GM10248 (cell line): ENCODE data around the gene STARD4.

Experiments used
- CTCF ChIA-PET: fragments of 300-600 bp; sonication (Branson Sonifier 250); formaldehyde crosslinking; extraction: SDS; loops from one replicate; lab custom pipeline; 2021; ENCODE audit warnings: antibody characterized with exemption; lab: Yijun Ruan, JAX
- POLR2A ChIA-PET: fragments of 350-650 bp; sonication (Branson Sonifier 250); formaldehyde crosslinking; extraction: SDS; loops from one replicate; lab custom pipeline; 2020; ENCODE audit warnings: antibody characterized with exemption; lab: Yijun Ruan, JAX
- DNase-seq: peaks from one replicate; pipeline ENCODE4 v3.0.0; 2012; ENCODE audit errors: extremely low spot score
- CTCF ChIP-seq: IDR thresholded peaks from 2 replicates; pipeline ENCODE4 v1.5.1; 2012; ENCODE audit warnings: mild to moderate bottlenecking, low read depth; ENCODE audit errors: extremely low read depth, missing control alignments, control extremely low read depth

The STARD4 gene

GRCh38 chr5:111553868-111554267 lies 41.5 kb upstream of the STARD4 start:
- TF ChIP-seq CTCF, result no peak
- ChIA-PET POLR2A (no interaction called here), CTCF (interaction anchor here (0.9 to 4.9 kb wide), 7 partner anchors 12 to 622 kb away, joined by 3 to 94 read pairs (median 4); no protein-coding TSS in a partner anchor)
- DNase-seq, result no peak

GRCh38 chr5:111552896-111553295 lies 40.6 kb upstream of the STARD4 start:
- TF ChIP-seq CTCF, result no peak
- no peak for DNase-seq
- ChIA-PET POLR2A (no interaction called here), CTCF (interaction anchor here (0.9 to 4.9 kb wide), 6 partner anchors 9 to 623 kb away, joined by 3 to 94 read pairs (median 3); no protein-coding TSS in a partner anchor)

GRCh38 chr5:111552492-111552891 lies 40.2 kb upstream of the STARD4 start:
- DNase-seq, result no peak
- CTCF ChIA-PET, result interaction anchor here (0.7 to 4.9 kb wide), 4 partner anchors 10 to 593 kb away, joined by 3 to 94 read pairs (median 6); no protein-coding TSS in a partner anchor
- POLR2A ChIA-PET, result no interaction called here
- no peak for TF ChIP-seq CTCF

- no peak for TF ChIP-seq CTCF
- POLR2A ChIA-PET, result no interaction called here
- DNase-seq, result no peak
- CTCF ChIA-PET, result interaction anchor here (0.7 to 4.9 kb wide), 4 partner anchors 17 to 594 kb away, joined by 3 to 94 read pairs (median 6); no protein-coding TSS in a partner anchor
Observed at GRCh38 chr5:111551569-111552275, 39.4 kb upstream of the STARD4 start.

GRCh38 chr5:111551161-111551560 lies 38.8 kb upstream of the STARD4 start:
- ChIA-PET POLR2A (no interaction called here), CTCF (interaction anchor here (0.6 to 4.9 kb wide), 37 partner anchors 10 to 633 kb away, joined by 3 to 94 read pairs (median 3); no protein-coding TSS in a partner anchor)

More at GRCh38 chr5:111551161-111551560, 38.8 kb upstream of the STARD4 start:
- no peak for DNase-seq
- TF ChIP-seq CTCF, result no peak
